Activated gamma-delta T cell (primary cell): Measurements from ENCODE around the gene INS.

Experiments used
- DNase-seq: peaks from one replicate; lab custom pipeline; 2025; lab: John Stamatoyannopoulos, UW

The INS gene

GRCh38 chr11:2143799-2144543 is 17.0 kb downstream of the INS start:
- DNase-seq = no peak

GRCh38 chr11:2143477-2143798 is 17.6 kb downstream of the INS start:
- no peak for DNase-seq

- no peak for DNase-seq
Observed at GRCh38 chr11:2142762-2143202, 18.2 kb downstream of the INS start.

GRCh38 chr11:2142300-2142759 is 18.7 kb downstream of the INS start:
- DNase-seq = no peak

- no peak for DNase-seq
Observed at GRCh38 chr11:2140411-2141400, 20.3 kb downstream of the INS start.

GRCh38 chr11:2139621-2140337 is 21.2 kb downstream of the INS start:
- DNase-seq = no peak

- DNase-seq = no peak
Observed at GRCh38 chr11:2139123-2139521, 21.9 kb downstream of the INS start, which contains the start of gene IGF2. IGF2 (minus strand) TSS chr11:2139389; CDS start chr11:2135523, 3,866 bp downstream.

GRCh38 chr11:2138431-2139122 is 22.4 kb downstream of the INS start:
- DNase-seq = no peak

GRCh38 chr11:2138068-2138430 is 23.0 kb downstream of the INS start:
- DNase-seq = no peak

GRCh38 chr11:2137202-2138067 is 23.6 kb downstream of the INS start:
- no peak for DNase-seq

- DNase-seq = no peak
Observed at GRCh38 chr11:2136952-2137201, 24.1 kb downstream of the INS start.

- DNase-seq = no peak
Observed at GRCh38 chr11:2136209-2136951, 24.6 kb downstream of the INS start.

- no peak for DNase-seq
Observed at GRCh38 chr11:2135648-2136201, 25.3 kb downstream of the INS start.

- no peak for DNase-seq
Observed at GRCh38 chr11:2135018-2135569, 25.9 kb downstream of the INS start.

- no peak for DNase-seq
Observed at GRCh38 chr11:2134022-2135010, 26.7 kb downstream of the INS start.

- no peak for DNase-seq
Observed at GRCh38 chr11:2133241-2134021, 27.6 kb downstream of the INS start.

GRCh38 chr11:2132874-2133240 is 28.2 kb downstream of the INS start:
- DNase-seq = no peak

- DNase-seq = no peak
Observed at GRCh38 chr11:2132246-2132645, 28.8 kb downstream of the INS start.
